Activated T-cell treated with anti-CD3 and anti-CD28 coated beads for 48 hours (primary cell): Measurements from ENCODE around the gene FAM131C.
A peak's percentile ranks its signal among the peaks of the same experiment; 100 is the strongest.
"Not testable (repeated sequence)": the region's sequence is repeated elsewhere in the genome, so short reads cannot be mapped to it uniquely, and the experiment has no call there.

Experiments
- DNase-seq: peaks from one replicate; pipeline ENCODE4 v3.0.0-alpha.2; 2020; ENCODE audit warnings: low read depth

The FAM131C gene

DNA sequence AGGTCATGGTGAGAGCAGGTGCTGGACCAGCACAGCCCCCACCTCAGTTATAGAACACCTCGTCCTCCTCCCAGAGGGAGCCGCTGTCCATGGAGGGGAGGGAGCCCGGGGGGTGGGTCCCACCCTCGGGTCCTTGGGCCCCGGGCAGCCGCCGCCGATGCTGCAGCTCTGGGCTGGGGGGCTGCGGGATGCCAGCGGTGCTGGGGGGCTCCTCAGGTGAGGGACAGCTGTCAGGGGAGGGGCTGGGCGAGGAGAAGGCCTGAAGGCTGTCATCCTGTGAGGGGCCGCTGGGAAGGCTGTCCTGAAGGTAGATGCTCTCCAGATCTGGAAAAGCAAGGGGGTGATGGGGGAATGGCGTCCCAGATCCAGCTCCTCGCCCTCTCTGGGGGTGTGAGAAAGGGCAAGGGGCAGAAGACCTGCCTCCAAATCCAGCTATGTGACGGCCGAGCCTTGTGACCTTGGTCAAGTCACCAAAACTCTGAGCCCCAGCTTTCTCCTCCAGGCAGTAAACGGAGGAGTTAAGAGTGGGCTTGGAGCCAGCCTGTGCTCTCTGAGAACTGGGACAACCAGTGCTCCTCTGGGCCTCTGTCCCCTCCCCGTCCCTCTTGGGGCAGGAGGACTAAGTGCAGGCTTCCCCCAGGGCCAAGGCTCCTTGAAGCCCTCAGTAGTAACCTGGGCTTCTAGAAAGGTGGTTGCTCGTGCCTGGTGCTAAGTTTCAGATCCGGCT, 14.9 kb downstream of the FAM131C start:
- not testable (repeated sequence) for DNase-seq

- not testable (repeated sequence) for DNase-seq
Observed at GRCh38 chr1:16057314-16057915, 16.0 kb downstream of the FAM131C start.

GRCh38 chr1:16056521-16056912, 16.9 kb downstream of the FAM131C start:
- not testable (repeated sequence) for DNase-seq

- DNase-seq: peak; percentile 84
Observed at GRCh38 chr1:16055613-16056520, 17.6 kb downstream of the FAM131C start.

DNA sequence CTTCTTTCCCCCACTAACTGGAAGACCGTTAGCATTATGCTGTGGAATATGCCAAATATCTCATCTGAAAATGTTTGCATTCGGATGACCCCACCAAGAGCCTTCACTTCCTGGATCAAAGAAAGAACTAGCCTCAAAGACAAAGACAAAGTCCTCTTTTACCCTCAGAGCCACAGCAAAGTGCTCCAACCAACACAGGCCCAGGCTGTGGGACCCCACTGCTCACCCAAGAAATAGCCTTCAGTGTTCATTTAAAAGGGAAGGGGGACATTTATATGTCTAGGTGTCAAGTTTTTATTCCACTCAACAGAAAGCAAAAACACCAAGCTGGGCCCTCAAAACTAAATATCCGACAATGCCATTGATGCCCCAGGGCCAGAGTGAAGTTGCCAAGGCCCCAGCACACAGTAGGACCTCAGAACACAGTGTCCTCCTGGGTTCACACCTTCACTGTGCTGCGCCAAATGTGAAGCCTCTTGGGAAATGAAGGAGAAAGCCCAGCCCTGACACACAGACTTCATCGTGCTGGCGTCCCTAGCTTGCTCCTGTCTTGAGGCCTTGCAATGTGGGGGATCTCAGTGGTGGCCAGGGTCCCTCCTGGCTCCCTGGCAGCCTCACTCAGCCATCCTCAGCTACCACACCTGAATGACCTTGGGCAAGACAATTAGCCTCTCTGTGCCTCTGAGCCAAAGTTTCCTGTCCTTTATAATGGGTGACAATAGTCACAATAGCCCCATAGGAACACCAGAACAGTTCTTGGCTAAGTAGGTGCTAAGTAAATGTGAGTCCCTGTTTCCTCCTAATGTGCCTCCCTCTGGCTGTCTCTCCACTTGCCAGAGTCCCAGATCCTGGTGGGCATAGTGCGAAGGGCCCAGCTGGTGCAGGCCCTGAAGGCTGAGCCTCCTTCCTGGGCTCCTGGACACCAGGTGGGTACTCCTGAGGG, 18.6 kb downstream of the FAM131C start:
- DNase-seq: no peak

DNA sequence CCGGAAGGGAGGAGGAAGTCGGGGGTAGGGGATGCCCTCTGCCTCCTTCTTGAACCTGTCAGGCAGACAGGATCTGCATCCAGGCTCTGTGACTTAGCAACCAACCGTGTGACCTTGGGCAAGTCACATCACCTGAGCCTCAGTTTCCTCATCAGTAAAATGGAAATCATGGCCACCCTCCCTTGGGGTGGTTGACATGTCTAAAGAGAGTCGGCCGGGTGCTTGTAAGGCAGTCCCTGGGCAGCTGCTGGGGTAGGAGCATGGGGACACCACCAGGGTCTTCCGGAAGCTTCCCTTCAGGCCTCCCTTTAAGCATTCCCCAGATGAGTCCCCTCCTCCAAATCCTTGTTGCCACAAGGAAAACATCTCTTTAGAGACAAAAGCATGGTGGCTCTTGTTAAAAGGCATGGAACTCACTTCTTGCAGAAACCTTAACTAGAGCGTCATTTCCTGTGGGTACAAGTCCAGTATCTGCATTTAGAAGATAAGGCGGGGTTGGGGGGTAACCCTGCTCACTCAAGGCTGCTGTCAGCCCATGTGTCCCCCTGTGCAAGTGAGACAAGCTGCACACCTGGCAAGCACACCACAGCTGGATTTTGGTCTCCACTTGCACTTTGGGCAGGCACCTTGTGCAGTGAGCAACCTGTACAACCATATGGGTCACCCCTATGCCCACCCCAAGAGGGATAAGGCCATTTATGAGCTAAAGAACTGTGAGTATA, 19.5 kb downstream of the FAM131C start:
- no peak for DNase-seq

- not testable (repeated sequence) for DNase-seq
Observed at GRCh38 chr1:16051949-16052348, 21.5 kb downstream of the FAM131C start.

- no peak for DNase-seq
Observed at GRCh38 chr1:16051039-16051438, 22.4 kb downstream of the FAM131C start.

DNA sequence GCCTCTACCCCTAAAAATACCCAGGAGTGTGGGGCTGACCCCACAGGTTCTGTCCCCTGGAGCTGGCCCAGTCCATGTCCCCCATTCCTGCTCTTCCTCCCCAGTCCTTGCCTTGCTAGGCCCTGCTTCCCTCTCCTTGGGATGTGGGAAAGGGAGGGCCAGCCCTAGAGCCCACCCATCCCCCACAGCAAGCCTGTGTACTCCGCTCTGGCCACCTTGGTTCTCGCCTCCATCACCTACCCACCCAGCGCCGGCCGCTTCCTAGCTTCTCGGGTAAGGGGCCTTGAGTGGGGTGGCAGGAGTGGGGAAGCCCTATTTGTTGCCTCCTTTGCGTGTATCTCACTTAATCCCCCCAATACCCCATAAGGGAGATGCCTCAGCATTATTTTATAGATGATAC, 23.1 kb downstream of the FAM131C start:
- no peak for DNase-seq

- DNase-seq: peak; percentile 33
Observed at GRCh38 chr1:16048573-16049189, 24.8 kb downstream of the FAM131C start.

DNA sequence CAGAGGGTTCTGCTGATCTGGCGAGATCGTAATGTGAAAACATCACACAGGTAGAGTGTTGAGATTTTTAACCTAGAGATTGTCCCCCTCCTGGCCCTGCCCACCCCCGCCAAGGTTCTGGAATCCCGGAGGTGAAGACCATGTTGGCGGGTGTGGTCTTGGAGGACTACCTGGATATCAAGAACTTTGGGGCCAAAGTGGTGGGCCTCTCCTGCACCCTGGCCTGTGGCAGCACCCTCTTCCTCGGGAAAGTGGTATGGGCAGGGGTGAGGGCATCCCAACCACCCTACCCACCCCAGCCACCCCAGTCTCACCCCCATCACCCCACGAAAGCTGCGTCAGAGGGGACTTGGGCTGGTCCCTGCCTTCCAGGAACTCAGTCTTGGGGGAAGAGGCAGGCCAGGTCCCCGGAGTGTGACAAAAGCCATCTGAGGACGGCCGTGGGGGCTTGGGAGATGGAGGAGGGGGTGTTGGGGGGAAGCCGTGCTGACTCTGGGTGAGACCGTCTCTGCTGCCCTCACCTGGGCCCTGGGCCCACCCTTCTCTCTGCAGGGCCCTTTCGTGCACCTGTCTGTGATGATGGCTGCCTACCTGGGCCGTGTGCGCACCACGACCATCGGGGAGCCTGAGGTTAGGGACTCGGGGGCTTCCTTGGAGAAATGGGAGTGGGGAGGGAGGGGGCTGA, 25.5 kb downstream of the FAM131C start:
- DNase-seq: no peak

DNA sequence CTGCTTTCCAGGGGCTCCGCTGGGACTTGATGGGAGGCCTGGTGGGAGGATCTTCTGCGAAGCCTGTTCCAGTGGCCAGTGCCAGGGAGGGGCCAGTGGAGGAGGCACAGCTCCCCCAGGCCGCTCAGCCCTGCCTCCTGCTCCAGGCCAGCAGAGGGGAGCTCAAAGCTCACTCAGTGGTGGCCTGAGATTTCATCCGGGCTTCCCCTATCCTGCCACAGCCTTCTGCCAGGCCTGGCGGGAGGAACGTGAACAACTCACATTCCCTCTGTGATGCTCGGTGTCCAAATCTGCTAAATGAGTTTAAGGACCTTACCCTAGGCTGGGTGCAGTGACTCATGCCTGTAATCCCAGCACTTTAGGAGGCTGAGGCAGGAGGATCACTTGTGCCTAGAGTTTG, 26.6 kb downstream of the FAM131C start:
- no peak for DNase-seq

- DNase-seq: no peak
Observed at GRCh38 chr1:16043950-16044349, 29.5 kb downstream of the FAM131C start.

DNA sequence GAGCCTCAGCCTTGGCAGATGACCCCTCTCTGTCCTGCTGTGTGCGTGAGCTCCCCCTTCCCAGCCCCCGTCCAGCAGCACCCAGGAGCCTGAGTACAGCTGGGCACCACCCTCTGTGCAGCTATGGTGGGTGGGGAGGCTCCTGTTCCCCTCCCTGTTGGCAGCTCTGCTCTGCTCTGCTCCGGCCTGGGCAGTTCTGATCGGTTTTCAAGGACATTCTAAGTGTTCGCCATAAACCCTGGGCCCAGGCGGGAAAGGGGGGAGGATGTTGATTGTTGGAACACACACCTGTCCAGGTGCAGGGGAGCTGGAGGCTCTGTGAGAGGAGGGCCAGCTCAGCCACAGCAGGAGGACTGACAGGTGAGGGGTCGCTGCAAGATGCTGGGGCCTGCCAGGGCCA, 29.9 kb downstream of the FAM131C start, which contains the start of gene CLCNKB:
Gene CLCNKB, plus strand, starts transcription at position 262 of the 400 bp plus-strand sequence. CDS start 711 bp downstream, outside the sequence.
- no peak for DNase-seq

DNA sequence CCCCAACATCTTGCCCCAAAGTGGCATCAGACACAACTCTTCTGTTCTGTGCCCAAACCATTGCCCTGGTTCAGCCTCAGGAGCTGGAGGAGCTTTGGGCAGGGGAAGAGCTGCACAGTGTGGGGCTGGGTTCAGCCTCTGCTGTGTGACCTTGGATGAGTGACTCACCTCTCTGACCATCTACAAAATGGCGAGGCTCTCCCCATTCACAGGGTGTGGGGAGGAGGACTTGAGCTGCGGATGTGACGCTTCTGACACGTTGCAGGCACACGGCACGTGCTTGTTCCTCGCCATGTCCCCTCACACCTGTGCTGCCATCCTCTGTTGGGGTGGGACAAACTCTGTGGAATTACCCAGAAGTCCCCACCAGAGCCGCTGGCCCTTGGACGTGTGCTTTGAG, 30.8 kb downstream of the FAM131C start:
- not testable (repeated sequence) for DNase-seq

GRCh38 chr1:16042096-16042495, 31.4 kb downstream of the FAM131C start:
- DNase-seq: no peak

DNA sequence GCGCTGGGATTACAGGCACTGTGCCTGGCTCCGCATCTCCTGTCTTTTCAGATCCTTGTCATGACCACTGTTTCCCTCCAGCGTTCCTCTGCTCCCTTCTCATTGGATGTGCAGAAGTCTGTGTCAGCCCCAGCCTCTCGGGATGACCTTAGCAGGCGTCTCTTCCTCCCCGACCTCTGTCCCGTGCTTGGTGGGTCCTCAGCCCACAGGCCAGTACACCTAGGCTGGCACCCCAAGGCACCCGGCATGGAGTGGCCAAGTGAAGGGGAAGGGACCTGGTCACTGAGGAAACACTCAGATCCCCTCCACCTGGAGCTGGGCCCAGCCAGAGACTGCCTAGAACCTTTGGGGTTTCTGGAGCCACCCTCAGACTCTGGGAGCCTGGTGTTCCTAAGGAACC, 32.3 kb downstream of the FAM131C start:
- no peak for DNase-seq

DNA sequence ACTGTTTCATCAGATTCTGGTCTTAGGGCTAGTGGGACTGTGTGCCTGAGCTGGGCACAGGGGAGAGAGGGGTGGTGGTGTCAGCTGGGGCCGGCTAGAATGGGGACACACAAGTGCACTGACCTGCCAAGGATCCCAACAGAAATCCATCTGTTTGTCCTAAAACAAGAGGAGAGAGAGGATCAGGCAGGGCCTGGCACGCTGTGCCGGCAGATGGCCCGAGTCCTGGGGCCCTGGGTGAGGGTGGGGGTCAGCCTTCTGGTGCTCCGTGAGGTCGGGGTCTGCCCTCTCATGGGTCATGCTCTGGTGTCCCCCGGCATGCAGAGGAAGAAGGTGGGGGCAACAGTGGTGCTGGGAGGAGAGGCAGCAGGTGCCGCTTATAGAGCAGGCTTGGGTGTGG, 33.6 kb downstream of the FAM131C start:
- DNase-seq: not testable (repeated sequence)

- DNase-seq: no peak
Observed at GRCh38 chr1:16038620-16038912, 34.9 kb downstream of the FAM131C start.

- not testable (repeated sequence) for DNase-seq
Observed at GRCh38 chr1:16036461-16036860, 37.0 kb downstream of the FAM131C start.
